Activated CD8-positive, alpha-beta T cell treated with anti-CD3 and anti-CD28 coated beads, Interleukin-2, amount 10 ng/mL, durations not matched to agents 7 days and 5 days (primary cell): Measurements from ENCODE around the gene RPL36AL. TPM values are rescaled to one million over a fixed set of nuclear protein-coding genes. Genes with fewer than 3 reads are reported as not detected.
"Not testable (repeated sequence)": the region's sequence is repeated elsewhere in the genome, so short reads cannot be mapped to it uniquely, and the experiment has no call there.

Experiments
- ATAC-seq: fragments of 150-1000 bp; cut with Tn5 transposase; one replicate; pipeline ENCODE4 v1.10.0; 2021; ENCODE audit warnings: moderate library complexity
- CTCF ChIA-PET: fragments of 350-600 bp; sonication (Branson Sonifier 250); formaldehyde crosslinking; loops from one replicate; lab custom pipeline; 2021; ENCODE audit warnings: antibody characterized with exemption; lab: Charles Lee
- POLR2A ChIA-PET: fragments of 350-600 bp; sonication (Branson Sonifier 250); formaldehyde crosslinking; loops from one replicate; lab custom pipeline; 2021; ENCODE audit warnings: antibody characterized with exemption; lab: Charles Lee
- DNase-seq: peaks from one replicate; pipeline ENCODE4 v3.0.0-alpha.2; 2020
- H3K27ac Mint-ChIP-seq: one replicate; pipeline ENCODE4 v1.8.0; 2021; ENCODE audit warnings: mild to moderate bottlenecking, mixed read lengths
- H3K27me3 Mint-ChIP-seq: one replicate; pipeline ENCODE4 v1.8.0; 2021; ENCODE audit warnings: low read depth, mixed read lengths
- H3K36me3 Mint-ChIP-seq: one replicate; pipeline ENCODE4 v1.8.0; 2021; ENCODE audit warnings: low read depth, mixed read lengths
- H3K4me1 Mint-ChIP-seq: one replicate; pipeline ENCODE4 v1.8.0; 2021; ENCODE audit warnings: low read depth, mixed read lengths
- H3K4me3 Mint-ChIP-seq: one replicate; pipeline ENCODE4 v1.8.0; 2021; ENCODE audit warnings: mild to moderate bottlenecking, mixed read lengths
- H3K9me3 Mint-ChIP-seq: one replicate; pipeline ENCODE4 v1.8.0; 2022; ENCODE audit warnings: mixed read lengths; ENCODE audit not compliant: insufficient read depth
- total RNA-seq, 2 experiments: library from RNA; stranded (reverse); gene quantifications; one replicate each; pipeline ENCODE4 v1.2.3, GENCODE V29; 2021

RPL36AL gene
- total RNA-seq, 2 experiments from 2014 or later, result 229 to 241 TPM

- H3K4me1 Mint-ChIP-seq, result peaks cover 14% of the 10 kb centered on the region
- DNase-seq (no peak), ATAC-seq (no peak)
- no peak overlapping the region for H3K4me3 Mint-ChIP-seq
- peaks cover 20% of the 10 kb centered on the region for H3K36me3 Mint-ChIP-seq
- H3K27ac Mint-ChIP-seq, result no peak overlapping the region
- no peaks in the 10 kb centered on the region for H3K9me3 Mint-ChIP-seq
- no peaks in the 10 kb centered on the region for H3K27me3 Mint-ChIP-seq
- ChIA-PET POLR2A (no interaction called here), CTCF (interaction anchor here (0.8 kb wide), 1 partner anchor 43 kb away, joined by 4 read pairs; no protein-coding TSS in a partner anchor)
These were observed 31.0 kb downstream of the RPL36AL start for GRCh38 chr14:49589387-49589786.

- ChIA-PET POLR2A (interaction anchor here (0.5 to 5.0 kb wide), 21 partner anchors 10 to 716 kb away, joined by 3 to 112 read pairs (median 4); partner anchors contain the start of genes DNAAF2, KLHDC2, LRR1 and MGAT2), CTCF (interaction anchor here (0.7 to 4.0 kb wide), 15 partner anchors 8 to 265 kb away, joined by 3 to 45 read pairs (median 4); partner anchors contain the start of genes DNAAF2, LRR1, MGAT2 and NEMF)
- Mint-ChIP-seq H3K4me3 (peak overlapping the region; percentile 81), H3K9me3 (no peaks in the 10 kb centered on the region), H3K27ac (peak overlapping the region; percentile 99), H3K36me3 (peaks cover 45% of the 10 kb centered on the region), H3K27me3 (no peaks in the 10 kb centered on the region), H3K4me1 (peaks cover 35% of the 10 kb centered on the region)
- ATAC-seq, result no peak
- DNase-seq, result peak; percentile 70
These were observed 33.6 kb downstream of the RPL36AL start for GRCh38 chr14:49586673-49587460.

- POLR2A ChIA-PET, result interaction anchor here (0.5 to 5.0 kb wide), 20 partner anchors 9 to 413 kb away, joined by 3 to 112 read pairs (median 4); partner anchors contain the start of genes DNAAF2, KLHDC2, LRR1 and MGAT2
- H3K27ac Mint-ChIP-seq, result peak within 1 kb of the TSS; percentile 99
- peak; percentile 99 for DNase-seq
- H3K4me3 Mint-ChIP-seq, result peak within 1 kb of the TSS; percentile 81
- peak; percentile 93 for ATAC-seq
- H3K9me3 Mint-ChIP-seq, result no peaks in the 10 kb centered on the region
- peaks cover 38% of the 10 kb centered on the region for H3K4me1 Mint-ChIP-seq
- CTCF ChIA-PET, result interaction anchor here (0.6 to 4.0 kb wide), 13 partner anchors 9 to 1235 kb away, joined by 3 to 45 read pairs (median 5); partner anchors contain the start of genes DNAAF2, LRR1, MGAT2 and NEMF
- H3K36me3 Mint-ChIP-seq, result peaks cover 54% of the 10 kb centered on the region
- no peaks in the 10 kb centered on the region for H3K27me3 Mint-ChIP-seq
These were observed 34.4 kb downstream of the RPL36AL start, which contains the start of gene RPS29 for GRCh38 chr14:49585803-49586672. Gene RPS29, minus strand, starts transcription at chr14:49586380. Its CDS starts 34 bp downstream, at chr14:49586346.

GRCh38 chr14:49584981-49585640 lies 35.3 kb downstream of the RPL36AL start:
- DNase-seq, result peak; percentile 31
- Mint-ChIP-seq H3K4me1 (peaks cover 41% of the 10 kb centered on the region), H3K27ac (peak overlapping the region; percentile 99), H3K36me3 (peaks cover 57% of the 10 kb centered on the region), H3K4me3 (peak overlapping the region; percentile 81)
- H3K27me3 Mint-ChIP-seq, ATAC-seq, H3K9me3 Mint-ChIP-seq: not testable (repeated sequence)
- ChIA-PET POLR2A (interaction anchor here (0.5 to 5.0 kb wide), 8 partner anchors 8 to 267 kb away, joined by 3 to 112 read pairs (median 6); partner anchors contain the start of genes DNAAF2, LRR1, MGAT2 and NEMF), CTCF (interaction anchor here (0.6 to 4.0 kb wide), 6 partner anchors 10 to 1236 kb away, joined by 3 to 45 read pairs (median 15); partner anchors contain the start of genes DNAAF2, LRR1, MGAT2 and RPL36AL)

- Mint-ChIP-seq H3K4me3 (peak overlapping the region; percentile 81), H3K27ac (peak overlapping the region; percentile 83), H3K4me1 (peaks cover 46% of the 10 kb centered on the region), H3K36me3 (peaks cover 64% of the 10 kb centered on the region), H3K27me3 (no peaks in the 10 kb centered on the region), H3K9me3 (no peaks in the 10 kb centered on the region)
- DNase-seq (no peak), ATAC-seq (no peak)
- POLR2A ChIA-PET, result interaction anchor here (1.4 to 5.0 kb wide), 2 partner anchors 37 to 39 kb away, joined by 3 to 73 read pairs; partner anchors contain the start of genes MGAT2 and RPL36AL
- CTCF ChIA-PET, result interaction anchor here (1.6 kb wide), 1 partner anchor 122 kb away, joined by 5 read pairs; no protein-coding TSS in a partner anchor
These were observed 36.4 kb downstream of the RPL36AL start for GRCh38 chr14:49584058-49584457.

GRCh38 chr14:49583629-49584028 lies 36.8 kb downstream of the RPL36AL start:
- POLR2A ChIA-PET, result interaction anchor here (0.9 to 1.4 kb wide), 3 partner anchors 12 to 941 kb away, joined by 3 read pairs; no protein-coding TSS in a partner anchor
- DNase-seq, result no peak
- Mint-ChIP-seq H3K4me3 (peak overlapping the region; percentile 81), H3K9me3 (no peaks in the 10 kb centered on the region), H3K4me1 (peaks cover 50% of the 10 kb centered on the region), H3K36me3 (peaks cover 64% of the 10 kb centered on the region), H3K27me3 (no peaks in the 10 kb centered on the region), H3K27ac (peak overlapping the region; percentile 83)
- ATAC-seq, result no peak
- CTCF ChIA-PET, result interaction anchor here (1.6 kb wide), 1 partner anchor 122 kb away, joined by 5 read pairs; no protein-coding TSS in a partner anchor

GRCh38 chr14:49582113-49582977 lies 38.1 kb downstream of the RPL36AL start:
- no peaks in the 10 kb centered on the region for H3K27me3 Mint-ChIP-seq
- no peak for ATAC-seq
- CTCF ChIA-PET, result no interaction called here
- H3K4me3 Mint-ChIP-seq, result no peak overlapping the region
- POLR2A ChIA-PET, result interaction anchor here (0.9 to 1.0 kb wide), 2 partner anchors 13 to 32 kb away, joined by 3 read pairs; no protein-coding TSS in a partner anchor
- peak overlapping the region; percentile 43 for H3K27ac Mint-ChIP-seq
- no peaks in the 10 kb centered on the region for H3K9me3 Mint-ChIP-seq
- peaks cover 73% of the 10 kb centered on the region for H3K36me3 Mint-ChIP-seq
- H3K4me1 Mint-ChIP-seq, result peaks cover 48% of the 10 kb centered on the region
- DNase-seq, result no peak

GRCh38 chr14:49581209-49582112 lies 39.0 kb downstream of the RPL36AL start:
- ChIA-PET POLR2A (interaction anchor here (0.9 kb wide), 1 partner anchor 31 kb away, joined by 3 read pairs; no protein-coding TSS in a partner anchor), CTCF (interaction anchor here (1.5 kb wide), 1 partner anchor 120 kb away, joined by 6 read pairs; no protein-coding TSS in a partner anchor)
- Mint-ChIP-seq H3K27me3 (no peaks in the 10 kb centered on the region), H3K36me3 (peaks cover 80% of the 10 kb centered on the region), H3K4me1 (peaks cover 43% of the 10 kb centered on the region), H3K27ac (no peak overlapping the region), H3K4me3 (no peak overlapping the region), H3K9me3 (no peaks in the 10 kb centered on the region)
- DNase-seq, result no peak
- no peak for ATAC-seq

GRCh38 chr14:49579841-49580240 lies 40.6 kb downstream of the RPL36AL start:
- H3K4me3 Mint-ChIP-seq, result no peak overlapping the region
- H3K27ac Mint-ChIP-seq, result no peak overlapping the region
- DNase-seq (no peak), ATAC-seq (no peak)
- ChIA-PET POLR2A (interaction anchor here (0.7 to 1.8 kb wide), 3 partner anchors 14 to 187 kb away, joined by 3 to 5 read pairs (median 4); partner anchors contain the start of genes MGAT2 and RPL36AL), CTCF (interaction anchor here (1.5 kb wide), 1 partner anchor 118 kb away, joined by 6 read pairs; no protein-coding TSS in a partner anchor)
- peaks cover 71% of the 10 kb centered on the region for H3K36me3 Mint-ChIP-seq
- H3K27me3 Mint-ChIP-seq, result no peaks in the 10 kb centered on the region
- peaks cover 41% of the 10 kb centered on the region for H3K4me1 Mint-ChIP-seq
- H3K9me3 Mint-ChIP-seq, result no peaks in the 10 kb centered on the region
